NCI-H1092 (cell line): Measurements from ENCODE around the gene PLXNC1.
"Not testable (repeated sequence)": the region's sequence is repeated elsewhere in the genome, so short reads cannot be mapped to it uniquely, and the experiment has no call there.

ENCODE experiments used
- DNase-seq: peaks from one replicate; lab custom pipeline; 2025; lab: John Stamatoyannopoulos, UW

PLXNC1 gene

DNA sequence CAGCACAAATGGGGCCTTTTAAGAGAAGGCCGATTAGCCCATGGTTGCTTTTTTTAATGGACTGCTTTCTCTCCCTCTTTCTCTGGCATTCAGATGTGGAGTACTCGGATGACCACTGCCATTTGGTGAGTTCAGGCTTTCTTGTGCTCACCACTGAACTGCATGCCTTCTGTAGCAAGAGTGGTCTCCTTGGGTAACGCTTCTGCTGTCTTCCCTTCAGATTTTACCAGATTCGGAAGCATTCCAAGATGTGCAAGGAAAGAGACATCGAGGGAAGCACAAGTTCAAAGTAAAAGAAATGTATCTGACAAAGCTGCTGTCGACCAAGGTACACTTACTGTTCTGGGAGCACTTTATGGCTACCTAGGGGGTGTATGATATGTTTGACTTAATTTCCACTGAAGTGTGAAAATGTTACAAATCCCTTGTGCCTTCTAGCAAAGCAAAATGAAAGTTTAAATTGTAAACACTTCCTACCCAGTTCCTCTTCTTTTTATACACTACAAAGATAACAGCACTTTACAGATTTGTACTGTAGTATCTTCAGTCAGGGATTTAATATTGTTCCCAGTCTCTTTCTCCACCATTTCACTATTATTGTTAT lies 148.8 kb downstream of the PLXNC1 start:
- DNase-seq = no peak

DNA sequence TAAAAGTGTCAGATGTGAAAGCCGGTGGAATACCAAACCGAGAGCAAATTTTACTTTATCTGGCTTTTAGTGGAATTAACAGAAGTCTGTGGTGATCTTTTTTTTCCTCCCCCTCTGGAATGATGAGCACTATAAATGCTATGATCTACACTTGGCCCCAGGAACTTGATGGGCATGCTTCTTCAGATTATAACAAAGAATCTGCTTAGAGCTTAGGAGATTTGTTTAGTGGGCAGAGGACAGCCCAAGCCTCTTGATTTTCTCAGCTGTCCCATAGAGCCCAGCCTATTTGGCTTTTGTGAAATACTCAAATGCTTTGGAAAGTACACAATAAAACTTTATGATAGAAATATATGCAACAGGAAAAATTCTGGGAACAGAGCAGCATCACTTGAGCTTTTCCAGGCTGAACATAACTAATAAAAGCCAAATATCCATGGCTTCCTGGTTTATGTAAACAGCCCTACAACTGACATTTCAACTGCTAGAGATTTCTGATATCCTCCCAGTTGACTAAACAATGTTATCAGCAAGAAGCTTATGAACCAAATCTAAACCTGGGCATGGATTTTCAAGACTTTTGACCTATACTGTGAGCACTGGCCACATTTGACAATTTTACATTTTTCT lies 149.6 kb downstream of the PLXNC1 start:
- no peak for DNase-seq

DNA sequence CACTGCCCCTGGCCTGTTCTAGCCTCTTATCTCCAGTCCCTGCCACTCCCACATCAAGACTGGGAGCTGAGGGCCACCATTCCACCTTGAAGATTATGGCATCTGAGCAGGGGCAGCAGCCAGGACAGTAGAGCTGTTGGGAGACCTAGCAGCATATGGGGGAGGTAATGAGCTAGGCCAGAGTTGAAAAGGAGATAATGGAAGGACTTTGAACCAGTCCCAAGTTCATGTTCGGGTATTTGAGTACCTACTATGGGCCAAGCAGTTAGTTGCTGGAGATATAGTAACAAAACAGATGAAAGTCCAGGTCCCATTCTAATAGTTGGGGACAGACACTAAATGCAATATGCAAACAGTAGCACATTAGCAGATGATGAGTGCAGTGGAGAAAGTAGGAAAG lies 151.5 kb downstream of the PLXNC1 start:
- no peak for DNase-seq

DNA sequence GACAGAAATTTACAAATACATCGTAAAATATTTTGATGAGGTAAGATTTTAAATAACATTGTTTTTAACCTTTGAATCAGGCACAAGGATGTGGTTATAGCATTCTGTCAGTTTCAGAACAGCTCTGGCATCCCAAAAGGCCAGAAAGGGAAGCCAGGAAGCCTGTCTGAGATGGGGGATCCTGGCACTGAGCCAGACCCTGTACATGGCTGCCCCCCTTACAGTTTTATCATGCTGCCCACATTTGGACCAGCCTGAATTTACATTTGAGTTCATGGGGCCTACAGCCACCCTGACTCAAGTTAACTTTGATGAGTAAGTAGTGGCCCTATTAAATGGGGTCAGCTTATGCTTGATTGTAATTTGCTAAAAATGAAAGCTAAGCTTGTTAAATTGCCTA lies 155.6 kb downstream of the PLXNC1 start:
- DNase-seq = no peak

DNA sequence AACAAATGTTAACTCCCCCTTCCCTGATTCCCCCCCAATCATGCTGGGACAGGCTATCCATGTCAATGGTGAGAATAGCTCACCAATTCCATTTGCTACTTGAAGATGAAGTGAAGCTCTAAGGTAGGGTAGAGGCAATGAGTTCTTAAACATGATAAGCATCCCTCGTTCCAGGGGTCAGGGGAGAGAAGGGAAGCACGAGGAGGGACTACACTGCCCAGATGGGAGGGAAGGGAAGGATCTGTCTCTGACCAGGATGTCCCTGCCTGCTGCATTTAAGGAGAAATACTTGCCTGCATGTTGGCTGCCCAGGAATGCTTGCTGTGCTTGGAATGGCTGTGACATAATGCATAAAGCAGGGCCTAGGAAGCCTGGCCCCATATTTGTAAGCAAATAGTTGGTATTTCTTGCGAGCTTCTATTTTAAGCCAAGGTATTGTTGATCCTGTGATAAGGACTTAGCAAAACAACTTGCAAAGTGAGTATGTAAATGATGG lies 156.2 kb downstream of the PLXNC1 start:
- no peak for DNase-seq

DNA sequence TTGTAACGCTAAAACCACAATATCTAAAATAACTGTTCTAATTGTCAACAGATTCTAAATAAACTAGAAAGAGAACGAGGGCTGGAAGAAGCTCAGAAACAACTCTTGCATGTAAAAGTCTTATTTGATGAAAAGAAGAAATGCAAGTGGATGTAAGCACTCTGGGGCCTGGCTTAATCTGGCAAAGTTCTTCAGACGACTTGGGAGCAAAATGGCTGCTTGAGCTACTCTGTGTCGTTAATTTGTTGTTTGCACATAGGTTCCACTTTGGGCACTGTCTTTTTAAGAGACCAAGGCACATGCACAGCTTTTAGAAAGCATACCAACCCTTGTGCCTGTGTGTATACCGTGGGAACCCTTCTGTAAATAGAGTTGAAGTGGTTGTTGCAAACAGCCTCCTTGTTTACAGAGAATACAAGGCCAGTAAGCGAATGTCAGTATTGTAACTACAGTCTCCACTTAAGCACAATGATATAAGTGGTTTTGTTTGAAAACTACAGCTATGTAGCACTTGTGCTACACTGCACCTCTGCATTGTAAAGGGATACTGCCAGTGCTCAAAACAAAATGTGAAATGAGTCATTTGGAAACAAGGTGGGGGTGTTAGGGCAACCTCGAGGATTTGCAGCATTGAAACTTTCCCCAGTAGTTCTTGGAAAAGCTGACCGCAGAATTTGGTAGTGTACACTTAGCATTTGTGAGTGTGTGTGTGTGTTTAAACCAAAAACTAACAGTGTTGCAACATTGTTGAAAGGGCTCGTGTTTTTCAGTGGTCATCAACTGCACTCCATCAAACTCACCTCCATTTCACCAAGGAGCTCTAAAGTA lies 157.0 kb downstream of the PLXNC1 start:
- DNase-seq = no peak

DNA sequence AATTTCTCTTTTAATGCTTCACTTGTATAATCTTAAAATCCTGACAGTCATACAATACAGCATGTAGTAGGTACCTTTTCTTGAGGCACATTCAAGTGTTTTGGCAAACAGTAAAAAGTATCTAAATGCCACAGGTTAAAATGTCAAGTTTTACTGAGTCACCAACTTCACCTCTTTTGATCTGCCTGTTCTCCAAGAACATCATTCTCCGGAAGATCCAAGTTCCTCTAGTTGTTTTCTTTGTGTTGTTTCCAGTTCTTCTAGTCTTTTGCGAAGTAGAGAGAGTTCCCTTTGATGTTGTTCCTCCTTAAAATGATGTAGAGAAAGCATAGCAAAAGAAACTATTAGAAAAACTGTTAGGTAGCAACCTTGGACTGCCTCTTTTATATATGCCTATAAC lies 160.2 kb downstream of the PLXNC1 start:
- DNase-seq = no peak

DNA sequence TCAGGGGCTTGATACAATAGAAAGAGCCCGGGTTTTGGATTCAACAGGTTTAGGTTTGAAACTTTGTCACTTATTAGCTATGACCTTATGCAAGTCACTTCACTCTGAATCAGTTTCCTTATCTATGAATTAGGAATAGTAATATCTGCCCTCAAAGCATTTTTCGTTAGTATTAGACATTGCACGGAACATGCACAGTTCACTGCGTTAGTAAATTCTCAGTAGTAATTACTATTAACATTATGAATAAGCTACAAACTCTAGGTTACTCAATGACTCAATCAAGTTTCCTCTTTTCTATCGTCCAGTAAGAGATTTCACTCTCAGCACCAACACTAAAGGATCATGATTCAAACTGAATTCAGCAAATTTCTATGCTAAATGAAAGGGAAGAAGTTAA lies 161.0 kb downstream of the PLXNC1 start:
- no peak for DNase-seq

DNA sequence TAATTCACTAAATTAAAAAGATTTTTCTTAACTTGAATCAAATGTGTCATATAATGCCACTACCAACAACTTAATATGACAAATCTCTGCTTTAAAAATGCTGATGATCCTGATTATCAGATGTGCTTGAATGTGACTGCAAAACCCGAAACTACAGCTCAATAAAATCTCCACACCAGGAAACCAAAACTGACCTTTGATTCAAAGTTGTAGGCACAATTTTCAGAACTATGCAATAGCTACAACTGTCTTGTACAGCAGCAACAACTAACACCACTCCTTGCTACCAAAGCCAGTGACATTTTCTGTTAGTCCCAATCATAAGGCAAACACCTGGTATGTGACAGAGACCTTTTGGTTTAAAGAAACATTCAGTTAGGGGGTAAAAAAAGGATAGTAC lies 164.0 kb downstream of the PLXNC1 start:
- DNase-seq = no peak

DNA sequence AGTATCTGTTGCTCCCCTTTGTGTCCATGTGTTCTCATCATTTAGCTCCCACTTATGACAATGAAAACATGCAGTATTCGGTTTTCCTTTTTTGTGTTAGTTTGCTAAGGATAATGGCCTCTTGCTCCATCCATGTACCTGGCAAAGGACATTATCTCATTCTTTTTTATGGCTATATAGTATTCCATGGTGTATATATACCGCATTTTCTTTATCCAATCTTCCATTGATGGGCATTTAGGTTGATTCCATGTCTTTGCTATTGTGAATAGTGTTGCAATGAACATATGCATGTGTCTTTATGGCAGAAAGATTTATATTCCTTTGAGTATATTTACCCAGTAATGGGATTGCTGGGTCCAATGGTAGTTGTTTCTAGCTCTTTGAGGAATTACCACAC lies 168.2 kb downstream of the PLXNC1 start:
- DNase-seq = not testable (repeated sequence)

DNA sequence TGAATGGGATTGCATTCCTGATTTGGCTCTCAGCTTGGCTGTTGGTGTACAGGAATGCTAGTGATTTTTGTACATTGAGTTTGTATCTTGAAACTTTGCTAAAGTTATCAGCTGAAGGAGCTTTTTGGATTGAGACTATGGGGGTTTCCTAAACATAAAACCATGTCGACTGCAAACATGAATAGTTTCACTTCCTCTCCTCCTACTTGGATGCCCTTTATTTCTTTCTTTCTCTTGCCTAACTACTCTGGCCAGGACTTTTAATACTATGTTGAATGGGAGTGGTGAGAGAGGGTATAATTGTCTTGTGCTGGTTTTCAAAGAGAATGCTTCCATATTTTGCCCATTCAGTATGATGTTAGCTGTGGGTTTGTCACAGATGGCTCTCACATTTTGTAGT lies 169.8 kb downstream of the PLXNC1 start:
- no peak for DNase-seq

DNA sequence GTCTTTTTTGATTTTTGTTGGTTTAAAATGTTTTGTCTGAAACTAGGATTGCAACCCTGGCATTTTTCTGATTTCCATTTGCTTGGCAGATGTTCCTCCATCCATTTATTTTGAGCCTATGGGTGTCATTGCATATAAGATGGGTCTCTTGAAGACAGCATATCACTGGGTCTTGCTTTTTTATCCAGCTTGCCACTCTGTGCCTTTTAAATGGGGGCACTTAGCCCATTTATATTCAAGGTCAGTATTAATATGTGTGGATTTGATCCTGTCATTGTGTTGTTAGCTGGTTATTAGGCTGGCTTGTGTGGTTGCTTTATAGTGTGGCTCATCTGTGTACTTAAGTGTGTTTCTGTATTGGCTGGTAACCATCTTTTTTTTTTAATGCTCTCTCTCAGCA lies 171.7 kb downstream of the PLXNC1 start:
- no peak for DNase-seq

DNA sequence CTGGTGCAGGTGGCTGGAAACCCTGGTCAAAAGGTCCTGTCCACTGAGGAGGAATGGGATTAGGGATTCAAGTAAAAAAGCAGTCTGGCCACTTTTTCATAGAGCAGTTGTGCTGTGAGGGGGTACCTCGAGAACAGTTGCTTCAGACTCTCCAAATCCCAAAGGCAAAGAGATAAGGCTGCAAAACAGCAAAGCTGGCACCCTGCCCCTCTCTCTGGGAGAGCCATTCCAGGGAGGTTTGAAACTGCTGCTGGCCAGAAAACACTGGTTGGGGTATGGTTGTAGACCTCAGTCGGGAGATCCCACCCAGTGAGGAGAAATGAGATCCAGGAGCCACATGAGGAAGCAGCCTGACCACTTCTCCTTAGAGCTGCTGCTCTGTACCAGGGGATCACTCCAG lies 174.0 kb downstream of the PLXNC1 start:
- DNase-seq = no peak

DNA sequence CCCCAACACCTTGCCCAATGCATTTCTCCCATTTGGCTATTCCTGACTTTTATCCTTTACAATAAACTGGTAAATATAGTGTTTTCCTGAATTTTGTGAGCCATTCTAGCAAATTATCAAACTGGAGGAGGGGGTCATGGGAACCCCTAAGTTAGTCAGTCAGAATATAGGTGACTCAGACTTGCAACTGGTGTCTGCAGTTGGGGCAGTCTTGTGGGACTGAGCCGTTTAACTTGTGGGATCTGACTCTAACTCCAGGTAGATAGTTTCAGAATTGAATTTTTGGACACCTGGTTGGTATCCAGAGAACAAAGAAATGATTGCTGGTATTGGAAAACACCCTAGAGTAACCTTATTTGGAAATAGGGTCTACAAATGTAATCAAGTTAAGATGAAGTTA lies 177.9 kb downstream of the PLXNC1 start:
- DNase-seq = no peak

DNA sequence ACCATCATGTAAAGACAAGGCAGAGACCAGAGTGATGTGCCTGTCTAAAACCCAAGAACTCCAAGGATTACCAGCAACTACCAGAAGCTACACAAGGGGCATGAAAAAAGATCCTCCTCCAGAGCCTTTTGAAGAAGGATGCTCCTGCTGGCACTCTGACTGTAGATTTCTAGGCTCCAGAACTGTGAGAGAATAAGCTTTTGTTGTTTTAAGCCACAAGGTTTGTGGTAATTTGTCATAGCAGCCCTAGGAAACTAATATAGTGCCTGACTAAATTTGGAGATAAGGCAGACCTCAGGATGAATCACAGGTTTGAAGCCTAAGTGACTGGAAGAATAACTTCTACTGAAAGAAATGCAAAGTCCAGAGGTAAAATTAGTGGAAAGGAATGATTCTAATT lies 178.3 kb downstream of the PLXNC1 start:
- DNase-seq = no peak

DNA sequence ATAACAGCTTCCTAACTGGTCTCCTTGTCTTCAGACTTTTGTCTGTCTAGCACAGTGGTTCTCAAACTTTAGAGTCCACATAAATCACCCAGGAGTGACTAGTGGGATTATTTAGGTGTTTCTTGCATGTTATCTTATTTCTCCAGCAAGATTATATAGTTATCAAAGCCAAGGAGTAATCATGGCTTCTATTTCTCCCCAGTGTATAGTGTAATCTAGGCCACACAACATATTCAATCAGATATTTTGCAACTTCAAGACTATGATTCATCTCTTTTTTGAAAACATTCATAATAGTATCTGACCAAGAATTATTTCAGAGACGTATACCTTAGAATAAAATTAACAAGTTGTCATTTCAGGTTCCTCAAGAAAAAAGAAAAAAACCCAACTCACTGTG lies 179.4 kb downstream of the PLXNC1 start:
- no peak for DNase-seq

DNA sequence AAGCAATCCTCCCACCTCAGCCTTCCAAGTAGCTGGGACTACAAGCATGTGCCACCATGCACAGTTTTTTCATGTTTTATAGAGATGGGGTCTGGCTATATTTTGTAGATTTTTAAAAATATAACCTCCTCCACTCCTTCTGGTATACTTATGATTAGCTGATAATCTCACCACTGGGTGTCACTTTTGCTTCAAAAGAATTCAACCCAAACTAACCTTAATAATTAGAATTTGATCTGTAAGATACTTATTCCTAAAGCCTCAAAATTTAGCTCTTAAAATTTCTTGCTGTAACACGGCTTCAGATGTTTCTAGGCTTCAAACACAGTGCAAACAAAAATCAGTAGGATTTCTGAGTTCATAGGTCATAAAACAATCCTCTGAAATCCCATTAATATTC lies 181.0 kb downstream of the PLXNC1 start:
- no peak for DNase-seq

DNA sequence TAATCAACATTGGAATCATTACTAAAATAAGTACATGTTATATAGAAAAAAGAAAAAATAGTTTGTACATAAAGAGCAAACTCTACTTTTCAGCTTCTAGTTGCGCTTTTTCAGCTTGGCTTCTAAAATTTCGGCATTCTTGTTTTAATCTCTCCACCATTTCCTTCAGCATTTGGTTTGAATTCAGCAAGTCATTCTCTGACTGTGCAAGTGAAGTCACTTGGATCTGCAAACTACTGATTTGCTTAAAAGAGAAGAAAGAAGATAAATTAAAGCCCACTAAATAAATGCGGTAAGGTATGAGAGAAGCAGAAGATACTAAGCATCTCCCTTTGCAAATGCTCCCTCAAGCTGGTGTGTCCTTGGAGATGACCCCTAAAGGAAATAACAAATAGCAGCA lies 185.0 kb downstream of the PLXNC1 start:
- DNase-seq = no peak

DNA sequence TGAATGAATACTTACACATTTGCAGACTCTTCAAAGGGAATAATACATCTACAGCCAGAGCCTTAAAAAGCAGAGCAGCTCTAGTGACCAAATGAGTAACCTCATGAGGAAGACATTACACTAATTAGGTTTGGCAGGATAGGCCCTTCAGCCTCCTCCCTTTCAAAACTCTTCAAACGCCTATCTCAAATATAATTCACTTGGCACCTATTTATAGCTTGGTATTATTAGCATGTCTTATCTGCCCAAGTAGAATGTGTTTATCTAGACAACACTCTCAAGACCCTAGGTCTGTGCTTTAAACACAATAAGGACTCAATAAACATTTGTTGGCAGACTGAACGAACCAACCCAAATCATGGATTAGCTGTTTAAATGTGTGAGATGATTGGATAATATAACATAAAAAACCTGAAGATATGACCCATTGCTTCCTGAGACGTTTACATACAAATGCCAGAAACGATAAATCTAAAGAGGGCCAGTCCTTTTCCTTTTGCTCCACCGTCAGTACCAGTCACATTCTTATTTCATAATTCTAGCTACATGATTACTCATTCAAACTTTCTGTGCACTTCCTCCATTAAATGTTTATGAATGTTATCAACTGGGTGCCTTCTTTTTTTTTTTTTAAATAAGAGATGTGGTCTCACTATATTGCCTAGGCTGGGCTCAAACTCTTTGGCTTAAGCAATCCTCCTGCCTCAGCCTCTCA lies 188.0 kb downstream of the PLXNC1 start:
- no peak for DNase-seq

DNA sequence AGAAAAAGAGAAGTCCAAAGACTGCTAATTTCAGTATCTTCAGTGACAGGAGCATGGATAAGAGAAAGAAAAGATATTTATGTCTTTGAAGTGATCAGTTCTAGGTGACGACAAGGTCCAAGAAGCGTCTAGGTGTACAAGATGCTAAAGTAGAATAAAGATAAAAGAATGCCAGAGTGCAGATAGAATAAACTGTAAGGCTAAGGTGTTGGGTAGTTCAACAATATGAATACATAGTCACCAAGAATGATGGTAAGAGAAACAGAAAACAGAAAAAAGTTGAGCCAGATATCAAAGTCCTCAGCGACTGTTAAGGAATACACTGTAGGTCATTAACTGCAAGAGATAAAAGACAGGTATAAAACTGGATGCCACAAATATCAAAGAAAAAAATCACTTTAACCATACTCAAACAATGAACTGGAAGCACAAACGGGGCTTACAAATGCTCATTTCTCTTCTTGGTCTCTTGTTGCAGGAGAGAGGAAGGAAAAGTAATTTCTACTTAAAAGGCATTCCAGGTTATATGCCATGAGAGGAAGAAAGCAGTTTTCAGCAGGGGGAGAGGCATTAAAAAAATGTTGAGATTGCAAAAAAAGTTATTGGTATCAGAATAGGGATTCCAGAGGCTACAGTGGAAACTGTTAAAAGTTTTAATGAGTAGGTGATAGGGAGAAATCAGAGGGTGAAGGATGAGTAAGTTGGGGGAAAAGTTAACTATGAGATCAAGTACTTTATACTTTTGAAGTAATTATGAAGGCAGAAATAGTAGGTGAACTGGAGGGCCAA lies 189.8 kb downstream of the PLXNC1 start:
- DNase-seq = no peak

DNA sequence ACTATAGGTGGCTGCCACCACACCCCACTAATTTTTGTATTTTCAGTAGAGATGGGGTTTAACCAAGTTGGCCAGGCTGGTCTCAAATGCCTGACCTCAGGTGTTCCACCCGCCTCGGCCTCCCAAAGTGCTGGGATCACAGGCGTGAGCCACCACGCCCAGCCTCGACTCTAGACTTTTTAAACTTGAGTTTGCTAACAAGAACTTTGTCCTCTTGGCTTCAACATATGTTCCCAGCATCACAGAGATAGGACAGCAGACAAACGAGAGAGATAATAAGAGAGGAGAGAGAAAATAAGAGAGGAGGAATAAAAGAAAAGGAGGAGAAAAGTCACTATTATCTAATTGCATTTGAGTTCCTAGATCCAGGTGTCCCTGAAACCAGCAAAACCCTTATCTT lies 192.2 kb downstream of the PLXNC1 start:
- no peak for DNase-seq

DNA sequence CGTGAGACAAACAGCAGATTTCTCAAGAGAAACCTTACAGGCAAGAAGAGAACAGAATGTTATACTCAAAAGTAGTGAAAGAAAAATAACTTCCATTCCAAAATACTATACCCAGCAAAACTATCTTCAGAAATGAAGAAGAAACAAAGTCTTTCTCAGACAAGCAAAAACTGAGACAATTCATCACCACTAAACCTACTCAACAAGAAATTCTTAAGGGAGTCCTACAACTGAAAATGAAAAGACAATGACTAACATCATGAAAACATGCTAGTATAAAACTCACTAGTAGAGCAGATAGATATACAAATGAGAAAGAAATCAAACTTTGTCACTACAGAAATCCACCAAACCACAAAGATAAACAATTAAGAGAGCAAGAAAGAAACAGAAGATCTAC lies 204.8 kb downstream of the PLXNC1 start:
- no peak for DNase-seq
